ENCODE measurements around the gene FAM234B. TPM values are rescaled to one million over a fixed set of nuclear protein-coding genes. Genes with fewer than 3 reads are reported as not detected.

FAM234B gene
- total RNA-seq, 2 donors from 2014 or later, result 20.8 to 32.0 TPM

- no peaks in the 10 kb centered on the region for H3K27me3 Mint-ChIP-seq (ENCODE audit: insufficient read depth)
- H3K9me3 Mint-ChIP-seq, result no peaks in the 10 kb centered on the region
- H3K36me3 ChIP-seq (ENCODE audit: control insufficient read depth, insufficient read depth, low read length), result no peaks in the 10 kb centered on the region
- H3K4me1 ChIP-seq (ENCODE audit: control insufficient read depth, insufficient read depth, low read length), result no peaks in the 10 kb centered on the region
- no peaks in the 10 kb centered on the region for H3K36me3 Mint-ChIP-seq (ENCODE audit: low read depth)
- no peak overlapping the region for H3K4me3 ChIP-seq (ENCODE audit: low read length)
- no peak overlapping the region for H3K27ac Mint-ChIP-seq
- no peak for TF ChIP-seq CTCF (conservative IDR thresholded peaks at IDR 0.05)
- WGBS, 2 experiments (ENCODE audit: insufficient coverage in 1 of 2, insufficient read length in 1 of 2), result 90 to 92% methylated on average over 3 to 7 of the region's 7 CpGs
- no peak overlapping the region for H3K4me3 Mint-ChIP-seq
- H3K9me3 ChIP-seq (ENCODE audit: control insufficient read depth, low read length), result no peaks in the 10 kb centered on the region
- no peak overlapping the region for H3K27ac ChIP-seq (ENCODE audit: low read depth, low read length)
- no peak overlapping the region for H3K9ac ChIP-seq (ENCODE audit: extremely low read depth, low read length, poor library complexity, severe bottlenecking)
- DNase-seq, result no peak
- H3K27me3 ChIP-seq (ENCODE audit: control insufficient read depth, insufficient read depth, low read length, poor library complexity, severe bottlenecking), result no peaks in the 10 kb centered on the region
- H3K4me1 Mint-ChIP-seq, result peaks cover 19% of the 10 kb centered on the region
Measured at GRCh38 chr12:13093191-13093847, 49.1 kb downstream of the FAM234B start.

GRCh38 chr12:13093848-13094220, 49.7 kb downstream of the FAM234B start:
- Histone ChIP-seq H3K27me3 (ENCODE audit: control insufficient read depth, insufficient read depth, low read length, poor library complexity, severe bottlenecking) (no peaks in the 10 kb centered on the region), H3K27ac (ENCODE audit: low read depth, low read length) (no peak overlapping the region), H3K9ac (ENCODE audit: extremely low read depth, low read length, poor library complexity, severe bottlenecking) (no peak overlapping the region), H3K36me3 (ENCODE audit: control insufficient read depth, insufficient read depth, low read length) (no peaks in the 10 kb centered on the region), H3K4me3 (ENCODE audit: low read length) (no peak overlapping the region), H3K9me3 (ENCODE audit: control insufficient read depth, low read length) (no peaks in the 10 kb centered on the region), H3K4me1 (ENCODE audit: control insufficient read depth, insufficient read depth, low read length) (no peaks in the 10 kb centered on the region)
- WGBS, 2 experiments (ENCODE audit: insufficient coverage in 1 of 2, insufficient read length in 1 of 2), result 94 to 100% methylated on average over 2 of the region's 2 CpGs
- no peak for TF ChIP-seq CTCF (conservative IDR thresholded peaks at IDR 0.05)
- no peak for DNase-seq
- no peaks in the 10 kb centered on the region for H3K9me3 Mint-ChIP-seq
- H3K4me1 Mint-ChIP-seq, result peaks cover 17% of the 10 kb centered on the region
- no peaks in the 10 kb centered on the region for H3K36me3 Mint-ChIP-seq (ENCODE audit: low read depth)
- H3K27me3 Mint-ChIP-seq (ENCODE audit: insufficient read depth), result no peaks in the 10 kb centered on the region
- H3K27ac Mint-ChIP-seq, result no peak overlapping the region
- no peak overlapping the region for H3K4me3 Mint-ChIP-seq

GRCh38 chr12:13094367-13094766, 50.2 kb downstream of the FAM234B start:
- Histone ChIP-seq H3K9ac (ENCODE audit: extremely low read depth, low read length, poor library complexity, severe bottlenecking) (no peak overlapping the region), H3K4me3 (ENCODE audit: low read length) (no peak overlapping the region), H3K27ac (ENCODE audit: low read depth, low read length) (no peak overlapping the region), H3K4me1 (ENCODE audit: control insufficient read depth, insufficient read depth, low read length) (no peaks in the 10 kb centered on the region), H3K27me3 (ENCODE audit: control insufficient read depth, insufficient read depth, low read length, poor library complexity, severe bottlenecking) (no peaks in the 10 kb centered on the region), H3K9me3 (ENCODE audit: control insufficient read depth, low read length) (no peaks in the 10 kb centered on the region), H3K36me3 (ENCODE audit: control insufficient read depth, insufficient read depth, low read length) (no peaks in the 10 kb centered on the region)
- Mint-ChIP-seq H3K4me3 (no peak overlapping the region), H3K27ac (no peak overlapping the region), H3K9me3 (no peaks in the 10 kb centered on the region), H3K4me1 (peaks cover 14% of the 10 kb centered on the region), H3K27me3 (ENCODE audit: insufficient read depth) (no peaks in the 10 kb centered on the region), H3K36me3 (ENCODE audit: low read depth) (no peaks in the 10 kb centered on the region)
- no peak for TF ChIP-seq CTCF (conservative IDR thresholded peaks at IDR 0.05)
- WGBS, 2 experiments (ENCODE audit: insufficient coverage in 1 of 2, insufficient read length in 1 of 2), result 87% methylated on average over 3 of the region's 3 CpGs; no CpG with 5 or more reads in 1 of the 2 experiments
- DNase-seq, result no peak

Measured in endodermal cell (in vitro differentiated cells).